SJSA1 (cell line): Measurements from ENCODE around the gene SKA3. TPM values are rescaled to one million over a fixed set of nuclear protein-coding genes. Genes with fewer than 3 reads are reported as not detected.
A peak's percentile ranks its signal among the peaks of the same experiment; 100 is the strongest.
"Not testable (repeated sequence)": the region's sequence is repeated elsewhere in the genome, so short reads cannot be mapped to it uniquely, and the experiment has no call there.

ENCODE experiments used
- DNase-seq, 2 experiments: peaks; one replicate each; pipeline ENCODE4 v3.0.0-alpha.2; 2015 to 2020; ENCODE audit warnings: low spot score in 2 of 2, low read depth in 1 of 2
- H3K27ac ChIP-seq: fragments of 250-450 bp; sonication (Bioruptor Pico); 2 replicates; pipeline ENCODE4 v1.5.1; 2020; ENCODE audit warnings: mild to moderate bottlenecking, moderate library complexity
- H3K27me3 ChIP-seq: fragments of 250-450 bp; sonication (Bioruptor Pico); replicated peaks from 2 replicates; pipeline ENCODE4 v1.5.1; 2020; ENCODE audit warnings: mild to moderate bottlenecking, moderate library complexity
- H3K36me3 ChIP-seq: fragments of 250-450 bp; sonication (Bioruptor Pico); 2 replicates; pipeline ENCODE4 v1.5.1; 2020; ENCODE audit warnings: mild to moderate bottlenecking
- H3K4me1 ChIP-seq: fragments of 250-450 bp; sonication (Bioruptor Pico); replicated peaks from 2 replicates; pipeline ENCODE4 v1.6.1; 2021; ENCODE audit warnings: mild to moderate bottlenecking
- H3K4me3 ChIP-seq: fragments of 250-450 bp; sonication (Bioruptor Pico); 2 replicates; pipeline ENCODE4 v1.5.1; 2020; ENCODE audit warnings: mild to moderate bottlenecking
- H3K9me3 ChIP-seq: fragments of 250-450 bp; sonication (Bioruptor Pico); replicated peaks from 2 replicates; pipeline ENCODE4 v1.5.1; 2020; ENCODE audit warnings: mild to moderate bottlenecking
- total RNA-seq: library from RNA; depleted of rRNA; stranded (reverse); fragments of >200 nt; shearing (Covaris generic); gene quantifications from 2 replicates; pipeline ENCODE4 v1.2.3, GENCODE V29; 2014

SKA3 gene
- total RNA-seq, 1 experiment from 2014 or later: 39.9 TPM

- no peak for DNase-seq
These were observed 28.5 kb downstream of the SKA3 start for GRCh38 chr13:21147827-21148226.

GRCh38 chr13:21142766-21143165 lies 33.6 kb downstream of the SKA3 start:
- Histone ChIP-seq H3K36me3 (peaks cover 59% of the 10 kb centered on the region), H3K27ac (no peak overlapping the region), H3K9me3 (no peaks in the 10 kb centered on the region), H3K27me3 (no peaks in the 10 kb centered on the region), H3K4me1 (peaks cover 19% of the 10 kb centered on the region), H3K4me3 (no peak overlapping the region)
- DNase-seq: no peak

More at GRCh38 chr13:21147827-21148226, 28.5 kb downstream of the SKA3 start:
- Histone ChIP-seq H3K4me1 (peaks cover 4% of the 10 kb centered on the region; the same call in 1 of the 2 replicates), H3K9me3 (no peaks in the 10 kb centered on the region), H3K27ac (no peak overlapping the region), H3K27me3 (no peaks in the 10 kb centered on the region), H3K36me3 (peaks cover 49% of the 10 kb centered on the region), H3K4me3 (no peak overlapping the region)

GRCh38 chr13:21139374-21139773 lies 37.0 kb downstream of the SKA3 start:
- Histone ChIP-seq H3K27me3 (no peaks in the 10 kb centered on the region), H3K4me1 (peaks cover 22% of the 10 kb centered on the region), H3K9me3 (no peaks in the 10 kb centered on the region), H3K27ac (peak overlapping the region; percentile 79), H3K4me3 (peak overlapping the region; percentile 59; the same call in 1 of the 2 replicates), H3K36me3 (peaks cover 29% of the 10 kb centered on the region)
- DNase-seq: no peak

DNA sequence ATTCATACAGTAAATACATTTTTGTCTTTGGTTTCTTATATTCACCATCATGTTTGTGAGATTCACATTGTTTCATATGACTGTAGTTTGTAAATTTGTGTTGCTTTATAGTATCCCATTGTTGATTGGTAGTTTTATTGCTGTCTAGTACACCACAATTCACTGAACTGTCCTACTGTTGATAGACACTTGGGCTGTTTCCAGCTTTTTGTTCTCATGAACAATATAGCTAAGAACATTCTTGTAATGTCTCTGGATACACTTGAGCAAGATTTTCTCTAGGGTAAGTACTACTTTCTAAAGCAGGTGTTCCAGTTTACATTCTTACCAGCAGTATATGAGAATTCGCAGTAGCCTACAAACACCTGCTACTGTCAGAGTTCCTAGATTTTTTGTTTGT lies 37.8 kb downstream of the SKA3 start:
- Histone ChIP-seq H3K4me3 (no peak overlapping the region), H3K9me3 (no peaks in the 10 kb centered on the region), H3K27me3 (no peaks in the 10 kb centered on the region), H3K27ac (no peak overlapping the region), H3K4me1 (peaks cover 26% of the 10 kb centered on the region), H3K36me3 (peaks cover 25% of the 10 kb centered on the region)
- no peak for DNase-seq

DNA sequence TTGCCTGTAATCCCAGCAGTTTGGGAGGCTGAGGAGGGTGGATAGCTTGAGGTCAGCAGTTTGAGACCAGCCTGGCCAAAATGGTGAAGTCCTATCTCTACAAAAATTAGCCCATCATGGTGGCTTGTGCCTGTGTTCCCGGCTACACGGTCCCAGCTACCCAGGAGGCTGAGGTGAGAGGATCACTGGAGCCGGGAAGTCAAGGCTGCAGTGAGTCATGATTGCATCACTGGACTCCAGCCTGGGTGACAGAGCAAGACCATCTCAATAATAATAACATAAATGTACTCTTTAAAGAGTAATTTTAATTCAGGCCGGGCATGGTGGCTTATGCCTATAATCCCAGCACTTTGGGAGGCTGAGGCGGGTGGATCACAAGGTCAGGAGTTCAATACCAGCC lies 38.7 kb downstream of the SKA3 start:
- Histone ChIP-seq H3K4me1 (peaks cover 22% of the 10 kb centered on the region), H3K36me3 (peaks cover 16% of the 10 kb centered on the region), H3K27me3 (no peaks in the 10 kb centered on the region), H3K9me3 (no peaks in the 10 kb centered on the region), H3K4me3 (no peak overlapping the region), H3K27ac (no peak overlapping the region)
- peak in 1 of 2 experiments; percentile 45 for DNase-seq

- H3K4me3 ChIP-seq, DNase-seq, H3K27ac ChIP-seq, H3K27me3 ChIP-seq, H3K36me3 ChIP-seq, H3K9me3 ChIP-seq: not testable (repeated sequence)
- peaks cover 15% of the 10 kb centered on the region; the same call in 1 of the 2 replicates for H3K4me1 ChIP-seq
These were observed 40.5 kb downstream of the SKA3 start for GRCh38 chr13:21135833-21136232.

DNA sequence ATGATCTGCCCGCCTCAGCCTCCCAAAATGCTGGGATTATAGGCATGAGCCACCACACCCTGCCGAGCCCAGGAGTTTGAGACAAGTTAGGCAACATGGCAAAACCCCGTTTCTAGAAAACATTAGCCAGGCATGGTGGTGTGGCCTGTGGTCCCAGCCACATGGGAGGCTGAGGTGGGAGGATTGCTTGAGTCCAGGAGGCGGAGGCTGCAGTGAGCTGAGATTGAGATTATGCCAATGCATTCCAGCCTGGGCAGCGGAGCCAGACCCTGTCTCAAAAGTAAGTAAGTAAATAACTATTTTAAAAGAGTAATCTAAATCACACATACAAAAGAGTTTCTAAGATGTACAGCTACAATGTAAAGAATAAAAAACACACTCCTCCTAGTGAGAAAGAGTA lies 41.9 kb downstream of the SKA3 start:
- peaks cover 13% of the 10 kb centered on the region; the same call in 1 of the 2 replicates for H3K4me1 ChIP-seq
- no peaks in the 10 kb centered on the region for H3K9me3 ChIP-seq
- H3K4me3 ChIP-seq: no peak overlapping the region
- H3K36me3 ChIP-seq: no peaks in the 10 kb centered on the region
- H3K27ac ChIP-seq: no peak overlapping the region
- no peaks in the 10 kb centered on the region for H3K27me3 ChIP-seq
- DNase-seq: no peak

GRCh38 chr13:21133077-21133476 lies 43.3 kb downstream of the SKA3 start:
- H3K36me3 ChIP-seq: no peaks in the 10 kb centered on the region
- H3K4me3 ChIP-seq: no peak overlapping the region
- DNase-seq: no peak
- H3K27ac ChIP-seq: no peak overlapping the region
- no peaks in the 10 kb centered on the region for H3K9me3 ChIP-seq
- H3K27me3 ChIP-seq: no peaks in the 10 kb centered on the region
- H3K4me1 ChIP-seq: peaks cover 9% of the 10 kb centered on the region; the same call in 1 of the 2 replicates

DNA sequence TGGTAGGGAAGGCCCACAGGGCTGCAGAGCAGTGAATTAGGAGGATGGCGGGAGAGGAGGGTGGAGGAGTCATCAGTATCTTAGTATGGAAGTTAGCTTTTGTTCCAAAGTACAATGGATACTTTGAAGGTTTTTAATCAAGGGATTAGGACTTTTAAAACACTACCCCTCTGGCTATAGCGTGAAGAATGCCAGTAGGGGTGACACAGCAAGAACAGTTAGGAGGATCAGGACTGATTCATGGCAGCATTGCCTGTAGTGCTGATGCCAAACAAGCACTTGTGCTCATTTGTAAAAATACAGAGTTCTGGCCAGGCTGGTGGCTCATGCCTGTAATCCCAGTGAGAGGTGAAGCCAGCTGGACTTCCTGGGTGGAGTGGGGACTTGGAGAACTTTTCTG lies 46.2 kb downstream of the SKA3 start:
- Histone ChIP-seq H3K36me3 (no peaks in the 10 kb centered on the region), H3K27me3 (no peaks in the 10 kb centered on the region), H3K4me3 (no peak overlapping the region), H3K4me1 (peaks cover 6% of the 10 kb centered on the region), H3K9me3 (no peaks in the 10 kb centered on the region), H3K27ac (no peak overlapping the region)
- DNase-seq: no peak

DNA sequence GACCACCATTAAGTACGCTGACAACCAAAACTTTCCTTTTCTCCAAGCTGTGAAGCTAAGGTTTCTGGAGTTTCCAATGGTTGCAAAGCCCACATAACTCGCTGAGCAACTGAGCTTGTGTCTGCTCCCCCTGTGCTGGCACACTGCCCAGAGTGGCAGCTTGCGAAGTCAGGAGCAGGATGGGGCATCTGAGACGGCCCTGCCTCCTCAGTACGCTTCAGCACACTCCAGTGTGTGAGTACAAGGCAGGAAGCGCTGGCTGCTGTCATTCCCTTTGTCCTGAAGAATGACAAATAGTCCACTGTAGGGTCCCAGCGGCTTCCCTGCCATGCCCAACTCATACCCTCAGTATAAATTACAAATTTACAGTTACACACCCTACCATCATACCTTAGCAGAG lies 51.5 kb downstream of the SKA3 start:
- peak; percentile 21 to 68 for DNase-seq
- Histone ChIP-seq H3K4me3 (no peak overlapping the region), H3K27me3 (no peaks in the 10 kb centered on the region), H3K36me3 (no peaks in the 10 kb centered on the region), H3K4me1 (peaks cover 10% of the 10 kb centered on the region), H3K9me3 (no peaks in the 10 kb centered on the region), H3K27ac (no peak overlapping the region)

- Histone ChIP-seq H3K36me3 (no peaks in the 10 kb centered on the region), H3K27me3 (no peaks in the 10 kb centered on the region), H3K27ac (no peak overlapping the region), H3K4me1 (peaks cover 10% of the 10 kb centered on the region), H3K4me3 (no peak overlapping the region), H3K9me3 (no peaks in the 10 kb centered on the region)
- DNase-seq: no peak
These were observed 52.4 kb downstream of the SKA3 start for GRCh38 chr13:21123956-21124355.

DNA sequence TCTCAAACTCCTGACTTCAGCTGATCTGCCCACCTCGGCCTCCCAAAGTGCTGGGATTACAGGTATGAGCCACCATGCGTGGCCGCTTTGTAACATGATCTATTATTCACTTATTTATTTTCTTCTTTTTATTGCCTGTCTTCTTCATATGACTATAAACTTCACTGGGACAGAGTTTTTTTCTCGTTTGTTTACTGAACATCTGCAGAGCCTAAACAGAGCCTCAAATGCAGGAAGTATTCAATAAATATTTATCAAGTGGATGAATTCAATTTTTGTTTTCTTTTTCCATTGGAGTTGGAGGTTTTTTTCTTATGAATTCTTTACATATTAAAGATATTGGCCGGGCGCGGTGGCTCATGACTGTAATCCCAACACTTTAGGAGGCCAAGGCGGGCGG lies 54.7 kb downstream of the SKA3 start:
- no peak for DNase-seq
- H3K27ac ChIP-seq: no peak overlapping the region
- H3K9me3 ChIP-seq: no peaks in the 10 kb centered on the region
- peaks cover 19% of the 10 kb centered on the region for H3K4me1 ChIP-seq
- no peaks in the 10 kb centered on the region for H3K36me3 ChIP-seq
- H3K4me3 ChIP-seq: no peak overlapping the region
- no peaks in the 10 kb centered on the region for H3K27me3 ChIP-seq

DNA sequence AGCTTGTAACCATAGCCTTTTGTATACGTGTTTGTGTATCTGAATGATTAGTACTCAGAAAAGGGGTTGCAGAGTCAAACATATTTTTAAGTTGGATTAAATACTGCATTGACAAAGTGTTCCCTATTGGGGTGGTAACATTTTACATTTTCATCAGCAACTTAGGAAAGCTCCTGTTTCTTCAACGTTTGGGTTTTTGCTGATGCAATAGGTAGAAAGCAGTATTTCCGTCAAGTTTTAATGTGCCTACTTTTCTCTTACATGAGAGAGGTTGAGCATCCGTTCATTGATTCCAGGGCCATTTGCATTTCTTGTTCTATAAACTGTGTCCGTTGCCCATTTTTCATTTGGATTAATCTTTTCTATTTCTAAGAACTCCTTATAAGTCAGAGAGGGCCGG lies 56.2 kb downstream of the SKA3 start:
- Histone ChIP-seq H3K36me3 (no peaks in the 10 kb centered on the region), H3K27me3 (no peaks in the 10 kb centered on the region), H3K9me3 (no peaks in the 10 kb centered on the region), H3K27ac (no peak overlapping the region), H3K4me1 (peaks cover 19% of the 10 kb centered on the region), H3K4me3 (no peak overlapping the region)
- DNase-seq: no peak

GRCh38 chr13:21119526-21119925 lies 56.8 kb downstream of the SKA3 start:
- Histone ChIP-seq H3K4me3 (no peak overlapping the region), H3K36me3 (no peaks in the 10 kb centered on the region), H3K27ac (no peak overlapping the region), H3K27me3 (no peaks in the 10 kb centered on the region), H3K4me1 (peaks cover 13% of the 10 kb centered on the region), H3K9me3 (no peaks in the 10 kb centered on the region)
- DNase-seq: no peak

GRCh38 chr13:21118180-21118579 lies 58.2 kb downstream of the SKA3 start:
- H3K4me1 ChIP-seq: peaks cover 13% of the 10 kb centered on the region
- no peaks in the 10 kb centered on the region for H3K9me3 ChIP-seq
- no peak for DNase-seq
- no peak overlapping the region for H3K27ac ChIP-seq
- H3K27me3 ChIP-seq: no peaks in the 10 kb centered on the region
- H3K36me3 ChIP-seq: no peaks in the 10 kb centered on the region
- H3K4me3 ChIP-seq: no peak overlapping the region
